Right lobe of liver (tissue), 6 donors: ENCODE results near the gene ZFAND6. TPM values are rescaled to one million over a fixed set of nuclear protein-coding genes. Genes with fewer than 3 reads are reported as not detected.

Experiments used
- ATAC-seq, 4 donors: fragments of 200-7000 bp; cut with Tn5 transposase; one replicate each; pipeline ENCODE4 v1.9.1; 2020; ENCODE audit warnings: mild to moderate bottlenecking in 4 of 4, moderate library complexity in 4 of 4
- DNase-seq, 3 donors: peaks; one replicate each; pipeline ENCODE4 v3.0.0-alpha.2; 2020
- H3K27ac ChIP-seq, 3 donors: fragments of 200-600 bp; one replicate each; pipeline ENCODE4 v1.8.0; 2022
- H3K27me3 ChIP-seq, 2 donors: fragments of 200-600 bp; one replicate each; pipeline ENCODE4 v1.8.0; 2022
- H3K36me3 ChIP-seq, 4 donors: fragments of 200-600 bp; sonication (generic) in 1 of 4; one replicate each; pipeline versions ENCODE4 v1.5.1 to v1.8.0; 2017 to 2022; ENCODE audit warnings: control low read depth in 1 of 4
- H3K4me1 ChIP-seq, 4 donors: fragments of 200-600 bp; sonication (generic) in 1 of 4; one replicate each; pipeline versions ENCODE4 v1.5.1 to v1.8.0; 2017 to 2022; ENCODE audit warnings: control low read depth in 1 of 4
- H3K4me3 ChIP-seq, 3 donors: fragments of 200-600 bp; one replicate each; pipeline ENCODE4 v1.8.0; 2022
- H3K9me3 ChIP-seq, 4 donors: fragments of 200-600 bp; sonication (generic) in 1 of 4; one replicate each; pipeline versions ENCODE4 v1.5.1 to v1.8.0; 2017 to 2022; ENCODE audit warnings: control low read depth in 1 of 4
- POLR2A ChIP-seq: fragments of 450-650 bp; IDR thresholded peaks from one replicate; pipeline ENCODE4 v1.6.1; 2017; ENCODE audit warnings: antibody characterized with exemption, mild to moderate bottlenecking
- WGBS: methylation state at CpG from one replicate; pipeline ENCODE4 v1.1.6; 2018; ENCODE audit warnings: low coverage, low lambda C conversion rate; ENCODE audit not compliant: insufficient coverage; ENCODE audit errors: missing lambda C conversion rate; 5-methylcytosine and 5-hydroxymethylcytosine counted together
- intact Hi-C, 2 donors: fragments of 100-400 bp; cut with DNase I; formaldehyde crosslinking; loops; one replicate each; pipeline versions ENCODE4 v1.11.2 to v1.14.1; 2022
- total RNA-seq, 6 experiments: library from RNA; depleted of rRNA in 2 of 6; stranded (reverse); fragments of >200 nt in 2 of 6; fragmentation: NEBNext Ultra II Directional in 3 of 6; extraction: Animal tissue kit (Norgen Biotek cat#: 25700) in 3 of 6; gene quantifications; one replicate each; pipeline versions ENCODE4 v1.1.0 to v1.2.4, GENCODE V29; 2016 to 2023
- TF ChIP-seq, protein P1 (sequence below), 4 donors: fragments of 200-600 bp in 3 of 4; fragments of 450-650 bp in 1 of 4; IDR thresholded peaks; one replicate each; pipeline versions ENCODE4 v1.5.1 to v1.8.0; 2016 to 2022; ENCODE audit warnings: antibody characterized with exemption in 4 of 4, mild to moderate bottlenecking in 2 of 4
- donor health status: DM: no; HTN: yes; CAD: no.
- donor health status: DM: no; HTN: no; CAD: no.
- donor health status: DM: no; HTN: no; CAD: no.
- donor health status: DM: no; HTN: yes; CAD: no.
- donor health status: DM: no; HTN: yes; CAD: no.

Gene ZFAND6
- total RNA-seq, 6 experiments from 2014 or later: 46.1 to 111 (median 48.9) TPM

DNA sequence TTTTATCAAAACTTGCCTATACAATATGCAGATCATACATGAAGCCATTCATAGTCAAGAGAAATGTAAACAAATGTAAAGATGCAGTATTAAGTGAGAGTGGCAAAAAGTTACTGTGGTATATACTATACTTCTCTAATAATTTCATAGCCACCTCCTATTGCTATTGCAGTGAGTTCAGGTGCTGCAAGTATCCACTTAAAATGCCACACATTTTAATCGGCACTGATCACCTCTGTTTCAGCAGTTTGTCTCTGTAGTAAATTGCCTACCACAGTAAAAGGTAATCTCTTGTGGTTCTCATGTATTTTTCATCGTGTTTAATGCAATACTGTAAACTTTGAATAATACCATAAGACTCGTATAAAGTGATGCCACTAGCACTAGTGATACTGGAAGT is 72.9 kb downstream of the ZFAND6 start:
- WGBS: 88% methylated on average over 3 of the region's 3 CpGs
- H3K27ac ChIP-seq: no peak overlapping the region
- ATAC-seq (no peak), DNase-seq (no peak)
- H3K4me3 ChIP-seq: no peak overlapping the region
- no peaks in the 10 kb centered on the region for H3K4me1 ChIP-seq
- no peaks in the 10 kb centered on the region for H3K9me3 ChIP-seq
- intact Hi-C loops: no loop called here
- TF ChIP-seq POLR2A: no peak
- TF ChIP-seq, protein P1, sequence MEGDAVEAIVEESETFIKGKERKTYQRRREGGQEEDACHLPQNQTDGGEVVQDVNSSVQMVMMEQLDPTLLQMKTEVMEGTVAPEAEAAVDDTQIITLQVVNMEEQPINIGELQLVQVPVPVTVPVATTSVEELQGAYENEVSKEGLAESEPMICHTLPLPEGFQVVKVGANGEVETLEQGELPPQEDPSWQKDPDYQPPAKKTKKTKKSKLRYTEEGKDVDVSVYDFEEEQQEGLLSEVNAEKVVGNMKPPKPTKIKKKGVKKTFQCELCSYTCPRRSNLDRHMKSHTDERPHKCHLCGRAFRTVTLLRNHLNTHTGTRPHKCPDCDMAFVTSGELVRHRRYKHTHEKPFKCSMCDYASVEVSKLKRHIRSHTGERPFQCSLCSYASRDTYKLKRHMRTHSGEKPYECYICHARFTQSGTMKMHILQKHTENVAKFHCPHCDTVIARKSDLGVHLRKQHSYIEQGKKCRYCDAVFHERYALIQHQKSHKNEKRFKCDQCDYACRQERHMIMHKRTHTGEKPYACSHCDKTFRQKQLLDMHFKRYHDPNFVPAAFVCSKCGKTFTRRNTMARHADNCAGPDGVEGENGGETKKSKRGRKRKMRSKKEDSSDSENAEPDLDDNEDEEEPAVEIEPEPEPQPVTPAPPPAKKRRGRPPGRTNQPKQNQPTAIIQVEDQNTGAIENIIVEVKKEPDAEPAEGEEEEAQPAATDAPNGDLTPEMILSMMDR (IDR thresholded peaks at IDR 0.05): no peak
- H3K27me3 ChIP-seq: no peaks in the 10 kb centered on the region
- H3K36me3 ChIP-seq: peaks cover 0 to 32% (median 10%) of the 10 kb centered on the region in 4 donors

DNA sequence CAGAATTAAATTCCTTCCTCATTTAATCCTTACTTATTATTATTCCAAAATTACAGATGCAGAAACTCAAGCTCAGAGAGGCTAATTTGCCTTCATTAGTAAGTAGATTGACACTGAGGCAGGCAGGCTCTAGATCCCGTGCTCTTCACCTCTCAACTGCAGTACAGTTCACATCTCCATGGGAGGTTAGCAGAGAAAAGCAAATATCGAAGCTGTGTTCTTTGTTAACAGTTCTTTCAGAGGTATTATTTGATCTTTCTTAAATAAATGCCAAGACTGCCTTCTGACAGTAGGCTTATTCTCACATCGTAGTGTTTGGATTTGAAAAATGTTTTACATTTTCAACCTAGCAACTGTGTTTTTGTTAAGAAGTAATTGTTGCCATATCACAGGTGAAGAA is 77.4 kb downstream of the ZFAND6 start:
- WGBS: 42% methylated on average over 3 of the region's 3 CpGs
- TF ChIP-seq, protein P1 (IDR thresholded peaks at IDR 0.05): no peak
- no peak for TF ChIP-seq POLR2A
- ATAC-seq: peak in 2 of 4 donors; percentile 27 to 45
- Histone ChIP-seq H3K27ac (no peak overlapping the region), H3K36me3 (peaks cover 0 to 20% (median 6%) of the 10 kb centered on the region in 4 donors), H3K4me3 (no peak overlapping the region), H3K9me3 (no peaks in the 10 kb centered on the region), H3K27me3 (no peaks in the 10 kb centered on the region), H3K4me1 (peaks cover 0 to 4% (median 1%) of the 10 kb centered on the region in 4 donors)
- intact Hi-C loops: no loop called here
- no peak for DNase-seq

- ATAC-seq (no peak), DNase-seq (no peak)
- Histone ChIP-seq H3K36me3 (peaks cover 0 to 8% (median 0%) of the 10 kb centered on the region in 4 donors), H3K9me3 (no peaks in the 10 kb centered on the region), H3K27ac (no peak overlapping the region), H3K27me3 (no peaks in the 10 kb centered on the region), H3K4me1 (peaks cover 0 to 14% (median 6%) of the 10 kb centered on the region in 4 donors), H3K4me3 (no peak overlapping the region)
- TF ChIP-seq, protein P1 (IDR thresholded peaks at IDR 0.05): no peak
- TF ChIP-seq POLR2A: no peak
- intact Hi-C loops: no loop called here
- WGBS: 65% methylated on average over 3 of the region's 3 CpGs
Measured at GRCh38 chr15:80138961-80139360, 79.5 kb downstream of the ZFAND6 start.

DNA sequence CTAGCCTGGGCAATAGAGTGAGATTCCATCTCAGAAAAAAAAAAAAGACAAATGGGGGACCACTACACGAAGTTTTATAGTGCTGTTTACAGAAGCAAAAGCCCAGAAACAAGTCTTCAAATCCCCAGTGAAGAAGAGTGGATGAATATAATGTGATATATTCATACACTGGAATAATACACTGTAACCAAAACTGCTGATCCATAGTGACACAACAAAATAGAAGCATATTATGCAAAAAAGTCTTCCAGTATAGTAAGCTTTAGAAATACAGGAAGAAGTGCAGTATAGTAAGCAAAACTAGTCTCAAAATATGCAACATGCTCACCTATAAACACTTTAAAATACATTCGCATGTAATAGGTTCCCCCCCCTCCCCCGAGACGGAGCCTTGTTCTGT is 81.4 kb downstream of the ZFAND6 start:
- intact Hi-C loops: no loop called here
- H3K27ac ChIP-seq: no peak overlapping the region
- TF ChIP-seq, protein P1 (IDR thresholded peaks at IDR 0.05): no peak
- no peak for TF ChIP-seq POLR2A
- no peaks in the 10 kb centered on the region for H3K9me3 ChIP-seq
- WGBS: no CpG with 5 or more reads among the region's 4 CpGs
- H3K4me1 ChIP-seq: peaks cover 0 to 14% (median 6%) of the 10 kb centered on the region in 4 donors
- H3K4me3 ChIP-seq: no peak overlapping the region
- no peak for ATAC-seq
- H3K36me3 ChIP-seq: no peaks in the 10 kb centered on the region
- H3K27me3 ChIP-seq: no peaks in the 10 kb centered on the region
- DNase-seq: no peak
